NCI-H1105 treated with DMSO at 0.1 percent for 48 hours (cell line): ENCODE results near the gene PRPSAP2.
"Not testable (repeated sequence)": the region's sequence is repeated elsewhere in the genome, so short reads cannot be mapped to it uniquely, and the experiment has no call there.

Experiments
- DNase-seq: peaks from one replicate; lab custom pipeline; 2025; lab: John Stamatoyannopoulos, UW

Gene PRPSAP2

GRCh38 chr17:18889658-18890057 is 31.7 kb downstream of the PRPSAP2 start:
- DNase-seq = no peak

- no peak for DNase-seq
These were observed 33.6 kb downstream of the PRPSAP2 start for GRCh38 chr17:18891541-18891940.

- no peak for DNase-seq
These were observed 38.2 kb downstream of the PRPSAP2 start for GRCh38 chr17:18896146-18896545.

- no peak for DNase-seq
These were observed 39.0 kb downstream of the PRPSAP2 start for GRCh38 chr17:18896947-18897346.

GRCh38 chr17:18904482-18904881 is 46.6 kb downstream of the PRPSAP2 start:
- DNase-seq = no peak

- no peak for DNase-seq
These were observed 47.3 kb downstream of the PRPSAP2 start for GRCh38 chr17:18905226-18905625.

GRCh38 chr17:18910326-18910725 is 52.4 kb downstream of the PRPSAP2 start:
- no peak for DNase-seq

GRCh38 chr17:18910881-18911280 is 53.0 kb downstream of the PRPSAP2 start:
- DNase-seq = no peak

- no peak for DNase-seq
These were observed 59.0 kb downstream of the PRPSAP2 start for GRCh38 chr17:18916816-18917500.

GRCh38 chr17:18917506-18918032 is 59.6 kb downstream of the PRPSAP2 start:
- no peak for DNase-seq

GRCh38 chr17:18919963-18920362 is 62.0 kb downstream of the PRPSAP2 start:
- no peak for DNase-seq

GRCh38 chr17:18920911-18921441 is 63.0 kb downstream of the PRPSAP2 start:
- no peak for DNase-seq

- no peak for DNase-seq
These were observed 63.6 kb downstream of the PRPSAP2 start for GRCh38 chr17:18921485-18921884.

- no peak for DNase-seq
These were observed 64.1 kb downstream of the PRPSAP2 start for GRCh38 chr17:18921912-18922451.

- not testable (repeated sequence) for DNase-seq
These were observed 64.7 kb downstream of the PRPSAP2 start for GRCh38 chr17:18922596-18922995.

- DNase-seq = no peak
These were observed 67.3 kb downstream of the PRPSAP2 start for GRCh38 chr17:18925187-18925586.

- no peak for DNase-seq
These were observed 70.7 kb downstream of the PRPSAP2 start for GRCh38 chr17:18928628-18929125.

GRCh38 chr17:18932360-18933055 is 74.6 kb downstream of the PRPSAP2 start:
- no peak for DNase-seq

- DNase-seq = no peak
These were observed 75.4 kb downstream of the PRPSAP2 start for GRCh38 chr17:18933102-18934058.

- DNase-seq = no peak
These were observed 80.2 kb downstream of the PRPSAP2 start for GRCh38 chr17:18937981-18938691.

- DNase-seq = no peak
These were observed 80.7 kb downstream of the PRPSAP2 start for GRCh38 chr17:18938692-18939023.
